ENCODE data around the gene PCBP2.

The PCBP2 gene

GRCh38 chr12:53530061-53530460, 78.2 kb downstream of the PCBP2 start:
- TF ChIP-seq Cebpa-rat (IDR thresholded peaks at IDR 0.05) = no peak

More at GRCh38 chr12:53530061-53530460, 78.2 kb downstream of the PCBP2 start:
- Histone ChIP-seq H3K9me3 (replicated peaks in 1 of 11) (no peaks in the 10 kb centered on the region), H3K36me3 (peaks cover 86 to 100% (median 92%) of the 10 kb centered on the region in 11 experiments), H4K20me1 (0 out of 22 replicates have a peak, but pooled peaks cover 0 to 4% (median 0%) of the 10 kb centered on the region in 11 experiments), H3K27ac (no peak overlapping the region), H3K4me3 (no peak overlapping the region), H3K4me2 (no peak overlapping the region), H3K9ac (no peak overlapping the region), H3K27me3 (no peaks in the 10 kb centered on the region), H3K4me1 (peaks cover 0 to 25% (median 0%) of the 10 kb centered on the region in 10 experiments; a peak in 5 of 20 replicates)
